ENCODE results near the gene PAK5. TPM values are rescaled to one million over a fixed set of nuclear protein-coding genes. Genes with fewer than 3 reads are reported as not detected.
"Not testable (repeated sequence)": the region's sequence is repeated elsewhere in the genome, so short reads cannot be mapped to it uniquely, and the experiment has no call there.

Gene PAK5
- total and polyA plus RNA-seq, 2 donors from 2014 or later: 0.13 to 0.22 TPM

GRCh38 chr20:9647741-9648140, 191.1 kb downstream of the PAK5 start:
- no peak overlapping the region for H3K27ac ChIP-seq (ENCODE audit: low read depth in 2 of 2, low read length in 2 of 2)
- intact Hi-C loops (cut with DNase I): no loop called here
- FAIRE-seq: no peak
- DNase-seq: no peak
- no peak overlapping the region for H3K4me3 ChIP-seq (ENCODE audit: low read length in 3 of 3)
- no peaks in the 10 kb centered on the region for H3K9me3 ChIP-seq (ENCODE audit: control insufficient read depth in 2 of 3, insufficient read depth in 1 of 3, low read length in 3 of 3)
- TF ChIP-seq CTCF (IDR thresholded peaks at IDR 0.05; ENCODE audit: borderline replicate concordance, extremely low read depth, insufficient read depth): no peak
- no peaks in the 10 kb centered on the region for H3K27me3 ChIP-seq (ENCODE audit: control insufficient read depth, insufficient read depth, low read length)
- H3K4me1 ChIP-seq (ENCODE audit: control insufficient read depth in 2 of 3, insufficient read depth in 2 of 3, low read depth in 1 of 3, low read length in 3 of 3): no peaks in the 10 kb centered on the region
- no peaks in the 10 kb centered on the region for H3K36me3 ChIP-seq (ENCODE audit: control insufficient read depth in 2 of 3, insufficient read depth in 3 of 3, low read length in 3 of 3)
- H3K9ac ChIP-seq (ENCODE audit: low read length in 3 of 3): no peak overlapping the region

DNA sequence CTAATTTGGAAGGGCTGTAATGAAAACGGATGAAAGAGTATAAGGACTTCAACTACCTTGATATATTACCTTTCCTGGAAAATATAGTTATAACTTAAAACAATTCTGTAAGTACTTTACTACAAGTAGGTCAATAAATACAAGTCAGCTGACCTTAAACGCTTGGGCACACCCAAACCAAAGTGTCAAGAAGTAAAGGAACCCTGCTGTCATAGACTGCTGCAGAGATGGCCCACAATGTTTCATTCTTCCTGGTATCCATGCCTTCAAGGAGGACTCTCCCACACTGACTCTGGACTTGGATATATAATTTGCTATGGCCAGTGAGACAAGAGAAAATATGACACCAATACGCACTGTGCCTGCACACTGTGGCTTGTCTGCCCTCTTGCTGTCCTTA, 192.5 kb downstream of the PAK5 start:
- no peak overlapping the region for H3K9ac ChIP-seq (ENCODE audit: low read length in 3 of 3)
- FAIRE-seq (no peak), DNase-seq (no peak)
- TF ChIP-seq CTCF (IDR thresholded peaks at IDR 0.05; ENCODE audit: borderline replicate concordance, extremely low read depth, insufficient read depth): no peak
- H3K36me3 ChIP-seq (ENCODE audit: control insufficient read depth in 2 of 3, insufficient read depth in 3 of 3, low read length in 3 of 3): no peaks in the 10 kb centered on the region
- no peaks in the 10 kb centered on the region for H3K27me3 ChIP-seq (ENCODE audit: control insufficient read depth, insufficient read depth, low read length)
- no peaks in the 10 kb centered on the region for H3K4me1 ChIP-seq (ENCODE audit: control insufficient read depth in 2 of 3, insufficient read depth in 2 of 3, low read depth in 1 of 3, low read length in 3 of 3)
- H3K4me3 ChIP-seq (ENCODE audit: low read length in 3 of 3): no peak overlapping the region
- no peaks in the 10 kb centered on the region for H3K9me3 ChIP-seq (ENCODE audit: control insufficient read depth in 2 of 3, insufficient read depth in 1 of 3, low read length in 3 of 3)
- no peak overlapping the region for H3K27ac ChIP-seq (ENCODE audit: low read depth in 2 of 2, low read length in 2 of 2)
- intact Hi-C loops (cut with DNase I): no loop called here

GRCh38 chr20:9642882-9643281, 196.0 kb downstream of the PAK5 start:
- intact Hi-C loops (cut with DNase I): no loop called here
- DNase-seq: no peak
- no peak overlapping the region for H3K9ac ChIP-seq (ENCODE audit: low read length in 3 of 3)
- no peaks in the 10 kb centered on the region for H3K27me3 ChIP-seq (ENCODE audit: control insufficient read depth, insufficient read depth, low read length)
- no peak overlapping the region for H3K4me3 ChIP-seq (ENCODE audit: low read length in 3 of 3)
- no peaks in the 10 kb centered on the region for H3K9me3 ChIP-seq (ENCODE audit: control insufficient read depth in 2 of 3, insufficient read depth in 1 of 3, low read length in 3 of 3)
- no peak for FAIRE-seq
- TF ChIP-seq CTCF (IDR thresholded peaks at IDR 0.05; ENCODE audit: borderline replicate concordance, extremely low read depth, insufficient read depth): no peak
- H3K4me1 ChIP-seq (ENCODE audit: control insufficient read depth in 2 of 3, insufficient read depth in 2 of 3, low read depth in 1 of 3, low read length in 3 of 3): no peaks in the 10 kb centered on the region
- no peak overlapping the region for H3K27ac ChIP-seq (ENCODE audit: low read depth in 2 of 2, low read length in 2 of 2)
- H3K36me3 ChIP-seq (ENCODE audit: control insufficient read depth in 2 of 3, insufficient read depth in 3 of 3, low read length in 3 of 3): no peaks in the 10 kb centered on the region

DNA sequence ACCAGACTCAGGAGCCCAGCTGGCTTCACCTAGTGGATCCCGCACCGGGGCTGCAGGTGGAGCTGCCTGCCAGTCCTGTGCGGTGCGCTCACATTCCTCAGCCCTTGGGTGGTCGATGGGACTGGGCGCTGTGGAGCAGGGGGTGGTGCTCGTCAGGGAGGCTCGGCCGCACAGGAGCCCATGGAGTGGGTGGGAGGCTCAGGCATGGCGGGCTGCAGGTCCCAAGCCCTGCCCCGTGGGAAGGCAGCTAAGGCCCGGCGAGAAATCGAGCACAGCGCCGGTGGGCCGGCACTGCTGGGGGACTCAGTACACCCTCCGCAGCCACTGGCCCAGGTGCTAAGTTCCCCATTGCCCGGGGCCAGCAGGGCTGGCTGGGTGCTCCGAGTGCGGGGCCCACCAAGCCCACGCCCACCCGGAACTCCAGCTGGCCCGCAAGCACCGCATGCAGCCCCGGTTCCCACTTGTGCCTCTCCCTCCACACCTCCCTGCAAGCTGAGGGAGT, 197.3 kb downstream of the PAK5 start:
- H3K4me3 ChIP-seq (ENCODE audit: low read length in 3 of 3); DNase-seq; intact Hi-C loops (cut with DNase I); H3K27me3 ChIP-seq (ENCODE audit: control insufficient read depth, insufficient read depth, low read length); H3K36me3 ChIP-seq (ENCODE audit: control insufficient read depth in 2 of 3, insufficient read depth in 3 of 3, low read length in 3 of 3); H3K9me3 ChIP-seq (ENCODE audit: control insufficient read depth in 2 of 3, insufficient read depth in 1 of 3, low read length in 3 of 3); H3K4me1 ChIP-seq (ENCODE audit: control insufficient read depth in 2 of 3, insufficient read depth in 2 of 3, low read depth in 1 of 3, low read length in 3 of 3); FAIRE-seq; H3K9ac ChIP-seq (ENCODE audit: low read length in 3 of 3); H3K27ac ChIP-seq (ENCODE audit: low read depth in 2 of 2, low read length in 2 of 2): not testable (repeated sequence)

All from kidney (tissue), 14 donors.